H1 (cell line): ENCODE data around the gene YWHAQ. TPM values are rescaled to one million over a fixed set of nuclear protein-coding genes. Genes with fewer than 3 reads are reported as not detected.

Experiments
- CBX5 ChIP-seq: fragments of 300-800, 300-1000 bp; sonication (generic); IDR thresholded peaks from 2 replicates; pipeline ENCODE4 v1.7.1; 2016; ENCODE audit warnings: antibody characterized with exemption, low read length, low read depth
- RBBP5 ChIP-seq: IDR thresholded peaks from 2 replicates; pipeline ENCODE4 v1.7.1; 2012; ENCODE audit warnings: low read depth, mild to moderate bottlenecking, inconsistent platforms, low read length, moderate library complexity, borderline replicate concordance
- polyA plus RNA-seq, 7 experiments: library from polyadenylated mRNA; depleted of rRNA in 3 of 7; stranded (reverse) in 5 of 7; unstranded in 2 of 7; fragments of >200 nt in 5 of 7; fragments of 200-250 nt in 2 of 7; gene quantifications; 1 replicate in 5 of 7; 2 replicates in 1 of 7; 4 replicates in 1 of 7; pipeline versions ENCODE4 v1.2.1 to v1.2.3, GENCODE V29; 2011 to 2013; ENCODE audit warnings: missing spikeins in 2 of 7, mixed read lengths in 2 of 7
- total RNA-seq: library from RNA; stranded (reverse); fragmentation: NEBNext Ultra II Directional; extraction: Animal tissue kit (Norgen Biotek cat#: 25700); gene quantifications from 2 replicates; pipeline ENCODE4 v1.2.1, GENCODE V29; 2021
- TF ChIP-seq, protein P1 (sequence below): IDR thresholded peaks from 2 replicates; pipeline ENCODE4 v1.6.1; 2011; ENCODE audit warnings: low read depth, mild to moderate bottlenecking, low read length; ENCODE audit not compliant: insufficient read depth

YWHAQ gene
- total and polyA plus RNA-seq, 2 of the 8 experiments (the other 6 are each of a cell fraction or from before 2014, with no cell fraction given) = 244 to 480 TPM

DNA sequence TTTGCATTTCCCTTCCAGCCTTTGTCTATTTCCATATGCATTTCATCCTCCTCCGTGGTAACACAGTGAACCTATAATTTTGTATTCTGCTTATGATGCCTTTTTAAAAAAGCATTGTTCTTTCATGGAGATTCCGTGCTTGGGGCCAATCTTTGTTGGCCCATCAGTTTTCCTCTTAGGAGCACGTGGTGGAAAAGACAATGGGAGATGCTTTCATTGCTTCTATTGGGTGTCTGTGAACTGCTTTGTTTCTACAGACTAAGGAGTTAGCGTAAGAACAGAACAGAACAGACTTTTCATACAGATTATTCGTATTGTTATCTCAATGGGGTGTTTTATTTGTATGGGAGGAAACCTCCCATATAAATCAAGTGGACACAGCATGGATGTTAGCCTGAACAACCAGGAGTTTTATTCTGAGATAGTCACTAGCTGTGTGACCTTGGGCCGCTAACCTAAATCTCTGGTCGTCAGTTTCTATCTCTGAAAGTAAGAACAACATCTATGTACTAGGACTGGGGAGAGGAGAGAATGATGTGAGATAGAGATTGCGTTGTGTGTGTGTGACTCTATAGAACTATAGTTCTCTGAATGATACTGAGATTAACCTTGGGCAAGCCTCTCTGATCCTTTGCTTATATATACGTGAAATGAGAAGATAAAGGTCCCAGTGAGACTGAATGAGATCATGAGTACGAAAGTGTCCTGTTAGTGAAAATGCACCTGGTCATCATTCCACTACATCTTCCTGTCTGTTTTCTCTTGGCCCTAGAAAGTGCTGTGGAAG, 22.9 kb upstream of the YWHAQ start (continued):
- TF ChIP-seq, protein P1, sequence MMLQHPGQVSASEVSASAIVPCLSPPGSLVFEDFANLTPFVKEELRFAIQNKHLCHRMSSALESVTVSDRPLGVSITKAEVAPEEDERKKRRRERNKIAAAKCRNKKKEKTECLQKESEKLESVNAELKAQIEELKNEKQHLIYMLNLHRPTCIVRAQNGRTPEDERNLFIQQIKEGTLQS = no peak
- no peak for TF ChIP-seq CBX5
- TF ChIP-seq RBBP5 = no peak
